Panc1 (cell line): Measurements from ENCODE around the gene ANXA7. TPM values are rescaled to one million over a fixed set of nuclear protein-coding genes. Genes with fewer than 3 reads are reported as not detected.

Source experiments
- ATAC-seq: fragments of 200-7000 bp; cut with Tn5 transposase; 2 replicates; pipeline ENCODE4 v1.9.1; 2020; ENCODE audit warnings: mild to moderate bottlenecking, moderate library complexity
- BruUV-seq: library from RNA; stranded (reverse); fragments of 400-500 nt; replicated peaks from 2 replicates; lab custom pipeline; 2021; lab: Mats Ljungman, UMichigan
- CTCF ChIA-PET: fragments of 300-600 bp; sonication (Branson Sonifier 250); formaldehyde crosslinking; loops from one replicate; lab custom pipeline; 2022; ENCODE audit warnings: antibody characterized with exemption; lab: Charles Lee
- POLR2A ChIA-PET: fragments of 300-600 bp; sonication (Branson Sonifier 250); formaldehyde crosslinking; loops from one replicate; lab custom pipeline; 2022; ENCODE audit warnings: antibody characterized with exemption; lab: Charles Lee
- DNase-seq: peaks from one replicate; pipeline ENCODE4 v3.0.0-alpha.2; 2010; ENCODE audit warnings: low read depth, low spot score
- H3K27ac ChIP-seq: 2 replicates; pipeline ENCODE4 v1.5.1; 2011; ENCODE audit warnings: mild to moderate bottlenecking, low read length, inconsistent platforms
- H3K27me3 ChIP-seq: fragments of 200-500 bp; sonication (Bioruptor generic); 2 replicates; pipeline ENCODE4 v1.6.0; 2014; ENCODE audit warnings: low read length, inconsistent platforms; ENCODE audit not compliant: control insufficient read depth, insufficient read depth
- H3K36me3 ChIP-seq: fragments of 200-500 bp; sonication (Bioruptor generic); 2 replicates; pipeline ENCODE4 v1.5.1; 2014; ENCODE audit warnings: inconsistent platforms, mild to moderate bottlenecking, low read length, moderate library complexity; ENCODE audit not compliant: control insufficient read depth, insufficient read depth
- H3K4me1 ChIP-seq: 2 replicates; pipeline ENCODE4 v1.5.1; 2011; ENCODE audit warnings: inconsistent platforms, mild to moderate bottlenecking, low read length, moderate library complexity; ENCODE audit not compliant: control insufficient read depth, insufficient read depth
- H3K4me3 ChIP-seq, 2 experiments: 2 replicates each; pipeline ENCODE4 v1.5.1; 2011 to 2012; ENCODE audit warnings: low read depth in 2 of 2, low read length in 2 of 2, mild to moderate bottlenecking in 2 of 2, inconsistent platforms in 1 of 2, moderate library complexity in 1 of 2
- H3K9me3 ChIP-seq: fragments of 200-500 bp; sonication (Bioruptor generic); 2 replicates; pipeline ENCODE4 v1.5.1; 2014; ENCODE audit warnings: low read depth, mild to moderate bottlenecking, inconsistent platforms, low read length, moderate library complexity; ENCODE audit not compliant: control insufficient read depth, insufficient read depth
- CTCF ChIP-seq: fragments of 450-650 bp; IDR thresholded peaks from 2 replicates; pipeline ENCODE4 v1.5.1; 2017; ENCODE audit warnings: mild to moderate bottlenecking
- POLR2AphosphoS5 ChIP-seq: IDR thresholded peaks from 2 replicates; pipeline ENCODE4 v1.6.1; 2012; ENCODE audit warnings: mild to moderate bottlenecking, low read depth, low read length, moderate library complexity
- SIN3A ChIP-seq: IDR thresholded peaks from 2 replicates; pipeline ENCODE4 v1.6.1; 2012; ENCODE audit warnings: low read depth, mild to moderate bottlenecking, low read length, moderate library complexity, borderline replicate concordance; ENCODE audit not compliant: insufficient read depth
- TCF7L2 ChIP-seq: IDR thresholded peaks from 2 replicates; pipeline ENCODE4 v1.6.1; 2011; ENCODE audit warnings: mild to moderate bottlenecking, low read depth, low read length, inconsistent platforms
- in situ Hi-C: cut with HindIII; loops from 2 replicates; pipeline ENCODE4 v1.10.0; 2016; ENCODE audit warnings: low sequenced_read_pairs, low pct_unique_long_range_greater_than_20kb
- intact Hi-C: fragments of 100-400 bp; cut with micrococcal nuclease; formaldehyde crosslinking; loops from one replicate; pipeline ENCODE4 v1.10.0; 2022; ENCODE audit not compliant: unreplicated experiment
- total RNA-seq: library from RNA; stranded (reverse); gene quantifications from one replicate; pipeline ENCODE4 v1.2.1, GENCODE V29; 2021; ENCODE audit not compliant: unreplicated experiment
- TF ChIP-seq, protein P1 (sequence below), 2 experiments: IDR thresholded peaks; 2 replicates each; pipeline ENCODE4 v1.6.1; 2011 to 2012; ENCODE audit warnings: low read depth in 2 of 2, control low read depth in 1 of 2, low read length in 1 of 2, mild to moderate bottlenecking in 1 of 2, moderate library complexity in 1 of 2; ENCODE audit not compliant: insufficient read depth in 1 of 2

ANXA7 gene
- total RNA-seq, 1 experiment from 2014 or later = 165 TPM

GRCh38 chr10:73364964-73365363 lies 48.9 kb downstream of the ANXA7 start:
- ATAC-seq = no peak
- Histone ChIP-seq H3K9me3 (no peaks in the 10 kb centered on the region), H3K4me3 (no peak overlapping the region), H3K36me3 (no peaks in the 10 kb centered on the region), H3K4me1 (no peaks in the 10 kb centered on the region), H3K27ac (no peak overlapping the region), H3K27me3 (no peaks in the 10 kb centered on the region)
- in situ Hi-C loops (no loop called here), intact Hi-C loops (no loop called here)
- no TSS peak for BruUV-seq
- CTCF ChIA-PET = no interaction called here
- no peak for DNase-seq
- POLR2A ChIA-PET = no interaction called here
- TF ChIP-seq SIN3A (no peak), TCF7L2 (no peak), POLR2AphosphoS5 (no peak), CTCF (no peak)
- TF ChIP-seq, protein P1, sequence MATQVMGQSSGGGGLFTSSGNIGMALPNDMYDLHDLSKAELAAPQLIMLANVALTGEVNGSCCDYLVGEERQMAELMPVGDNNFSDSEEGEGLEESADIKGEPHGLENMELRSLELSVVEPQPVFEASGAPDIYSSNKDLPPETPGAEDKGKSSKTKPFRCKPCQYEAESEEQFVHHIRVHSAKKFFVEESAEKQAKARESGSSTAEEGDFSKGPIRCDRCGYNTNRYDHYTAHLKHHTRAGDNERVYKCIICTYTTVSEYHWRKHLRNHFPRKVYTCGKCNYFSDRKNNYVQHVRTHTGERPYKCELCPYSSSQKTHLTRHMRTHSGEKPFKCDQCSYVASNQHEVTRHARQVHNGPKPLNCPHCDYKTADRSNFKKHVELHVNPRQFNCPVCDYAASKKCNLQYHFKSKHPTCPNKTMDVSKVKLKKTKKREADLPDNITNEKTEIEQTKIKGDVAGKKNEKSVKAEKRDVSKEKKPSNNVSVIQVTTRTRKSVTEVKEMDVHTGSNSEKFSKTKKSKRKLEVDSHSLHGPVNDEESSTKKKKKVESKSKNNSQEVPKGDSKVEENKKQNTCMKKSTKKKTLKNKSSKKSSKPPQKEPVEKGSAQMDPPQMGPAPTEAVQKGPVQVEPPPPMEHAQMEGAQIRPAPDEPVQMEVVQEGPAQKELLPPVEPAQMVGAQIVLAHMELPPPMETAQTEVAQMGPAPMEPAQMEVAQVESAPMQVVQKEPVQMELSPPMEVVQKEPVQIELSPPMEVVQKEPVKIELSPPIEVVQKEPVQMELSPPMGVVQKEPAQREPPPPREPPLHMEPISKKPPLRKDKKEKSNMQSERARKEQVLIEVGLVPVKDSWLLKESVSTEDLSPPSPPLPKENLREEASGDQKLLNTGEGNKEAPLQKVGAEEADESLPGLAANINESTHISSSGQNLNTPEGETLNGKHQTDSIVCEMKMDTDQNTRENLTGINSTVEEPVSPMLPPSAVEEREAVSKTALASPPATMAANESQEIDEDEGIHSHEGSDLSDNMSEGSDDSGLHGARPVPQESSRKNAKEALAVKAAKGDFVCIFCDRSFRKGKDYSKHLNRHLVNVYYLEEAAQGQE (IDR thresholded peaks at IDR 0.05; ENCODE audit: insufficient read depth in 1 of 2, low read depth in 2 of 2, low read length in 1 of 2) = no peak

- DNase-seq (no peak), ATAC-seq (no peak)
- Histone ChIP-seq H3K4me3 (peak overlapping the region; percentile 73 to 83; a peak in 3 of 4 replicates), H3K27ac (peak overlapping the region; percentile 72; the same call in 1 of the 2 replicates), H3K9me3 (no peaks in the 10 kb centered on the region), H3K27me3 (peaks cover 9% of the 10 kb centered on the region; the same call in 1 of the 2 replicates), H3K36me3 (no peaks in the 10 kb centered on the region), H3K4me1 (peaks cover 9% of the 10 kb centered on the region)
- POLR2A ChIA-PET = no interaction called here
- CTCF ChIA-PET = no interaction called here
- TF ChIP-seq POLR2AphosphoS5 (no peak; the same call in 1 of the 2 replicates), CTCF (no peak), TCF7L2 (no peak), SIN3A (no peak)
- TF ChIP-seq, protein P1 (IDR thresholded peaks at IDR 0.05; ENCODE audit: insufficient read depth in 1 of 2, low read depth in 2 of 2, low read length in 1 of 2) = no peak
- BruUV-seq = no TSS peak
- in situ Hi-C loops = no loop called here
- intact Hi-C loops = loop anchor here (10.0 kb wide), 1 partner anchor 95 kb away; no protein-coding TSS in a partner anchor
Measured at GRCh38 chr10:73359492-73359891, 54.4 kb downstream of the ANXA7 start.
